HG02970 (cell line): ENCODE results near the gene ABCD2.
"Not testable (repeated sequence)": the region's sequence is repeated elsewhere in the genome, so short reads cannot be mapped to it uniquely, and the experiment has no call there.

Source experiments
- ATAC-seq: cut with Tn5 transposase; IDR thresholded peaks from one replicate; pipeline ENCODE4 v1.9.1; 2021; ENCODE audit warnings: mild to moderate bottlenecking, moderate library complexity, moderate number of reproducible peaks; ENCODE audit not compliant: unreplicated experiment, low FRiP score

The ABCD2 gene

GRCh38 chr12:39544211-39544610 is 75.4 kb downstream of the ABCD2 start:
- ATAC-seq: not testable (repeated sequence)

- no peak for ATAC-seq
Observed at GRCh38 chr12:39541471-39541870, 78.1 kb downstream of the ABCD2 start.

GRCh38 chr12:39538679-39539104 is 80.9 kb downstream of the ABCD2 start:
- ATAC-seq: no peak

GRCh38 chr12:39533951-39534350 is 85.7 kb downstream of the ABCD2 start:
- ATAC-seq: no peak

GRCh38 chr12:39532448-39532847 is 87.2 kb downstream of the ABCD2 start:
- ATAC-seq: no peak

GRCh38 chr12:39526974-39527373 is 92.6 kb downstream of the ABCD2 start:
- no peak for ATAC-seq

GRCh38 chr12:39522167-39522566 is 97.4 kb downstream of the ABCD2 start:
- ATAC-seq: not testable (repeated sequence)

- no peak for ATAC-seq
Observed at GRCh38 chr12:39510001-39510400, 109.6 kb downstream of the ABCD2 start.

- ATAC-seq: no peak
Observed at GRCh38 chr12:39505554-39505953, 114.0 kb downstream of the ABCD2 start.

- ATAC-seq: no peak
Observed at GRCh38 chr12:39505023-39505422, 114.6 kb downstream of the ABCD2 start.

GRCh38 chr12:39503439-39503838 is 116.2 kb downstream of the ABCD2 start:
- ATAC-seq: no peak

- no peak for ATAC-seq
Observed at GRCh38 chr12:39502726-39503125, 116.9 kb downstream of the ABCD2 start.
